8988T (cell line): ENCODE data around the gene METTL21C.

Source experiments
- DNase-seq: peaks from one replicate; pipeline ENCODE4 v3.0.0; 2011

METTL21C gene

GRCh38 chr13:102694937-102695336 lies at the start of gene METTL21C:
METTL21C (minus strand) TSS chr13:102695044; CDS start chr13:102694498, 546 bp downstream.
- no peak for DNase-seq

- DNase-seq, result no peak
Observed at GRCh38 chr13:102742506-102742905, 47.7 kb upstream of the METTL21C start.

GRCh38 chr13:102742101-102742500 lies 47.3 kb upstream of the METTL21C start:
- DNase-seq, result no peak

GRCh38 chr13:102729560-102730270 lies 34.9 kb upstream of the METTL21C start:
- DNase-seq, result no peak

GRCh38 chr13:102726430-102726829 lies 31.6 kb upstream of the METTL21C start:
- no peak for DNase-seq

- no peak for DNase-seq
Observed at GRCh38 chr13:102724923-102725322, 30.1 kb upstream of the METTL21C start.

GRCh38 chr13:102721800-102722231 lies 27.0 kb upstream of the METTL21C start:
- no peak for DNase-seq

GRCh38 chr13:102718746-102719145 lies 23.9 kb upstream of the METTL21C start:
- no peak for DNase-seq

GRCh38 chr13:102715447-102715846 lies 20.6 kb upstream of the METTL21C start:
- DNase-seq, result no peak

- DNase-seq, result no peak
Observed at GRCh38 chr13:102710261-102710679, 15.4 kb upstream of the METTL21C start.

GRCh38 chr13:102709536-102709935 lies 14.7 kb upstream of the METTL21C start:
- no peak for DNase-seq

GRCh38 chr13:102708991-102709390 lies 14.1 kb upstream of the METTL21C start:
- DNase-seq, result no peak

GRCh38 chr13:102708211-102708610 lies 13.4 kb upstream of the METTL21C start:
- DNase-seq, result no peak

- no peak for DNase-seq
Observed at GRCh38 chr13:102707467-102707866, 12.6 kb upstream of the METTL21C start.

GRCh38 chr13:102704238-102705058 lies 9.6 kb upstream of the METTL21C start:
- no peak for DNase-seq

GRCh38 chr13:102703726-102704035 lies 8.8 kb upstream of the METTL21C start:
- no peak for DNase-seq

- DNase-seq, result no peak
Observed at GRCh38 chr13:102702965-102703725, 8.3 kb upstream of the METTL21C start.

- no peak for DNase-seq
Observed at GRCh38 chr13:102701331-102701730, 6.5 kb upstream of the METTL21C start.

- DNase-seq, result no peak
Observed at GRCh38 chr13:102700088-102701031, 5.5 kb upstream of the METTL21C start.

GRCh38 chr13:102699504-102699903 lies 4.7 kb upstream of the METTL21C start:
- no peak for DNase-seq

- DNase-seq, result no peak
Observed at GRCh38 chr13:102698649-102698980, 3.8 kb upstream of the METTL21C start.

GRCh38 chr13:102697929-102698648 lies 3.2 kb upstream of the METTL21C start:
- no peak for DNase-seq
